Measurements from ENCODE around the gene SP110. TPM values are rescaled to one million over a fixed set of nuclear protein-coding genes. Genes with fewer than 3 reads are reported as not detected.
"Not testable (repeated sequence)": the region's sequence is repeated elsewhere in the genome, so short reads cannot be mapped to it uniquely, and the experiment has no call there.

SP110 gene
- 16.2 TPM for total RNA-seq

DNA sequence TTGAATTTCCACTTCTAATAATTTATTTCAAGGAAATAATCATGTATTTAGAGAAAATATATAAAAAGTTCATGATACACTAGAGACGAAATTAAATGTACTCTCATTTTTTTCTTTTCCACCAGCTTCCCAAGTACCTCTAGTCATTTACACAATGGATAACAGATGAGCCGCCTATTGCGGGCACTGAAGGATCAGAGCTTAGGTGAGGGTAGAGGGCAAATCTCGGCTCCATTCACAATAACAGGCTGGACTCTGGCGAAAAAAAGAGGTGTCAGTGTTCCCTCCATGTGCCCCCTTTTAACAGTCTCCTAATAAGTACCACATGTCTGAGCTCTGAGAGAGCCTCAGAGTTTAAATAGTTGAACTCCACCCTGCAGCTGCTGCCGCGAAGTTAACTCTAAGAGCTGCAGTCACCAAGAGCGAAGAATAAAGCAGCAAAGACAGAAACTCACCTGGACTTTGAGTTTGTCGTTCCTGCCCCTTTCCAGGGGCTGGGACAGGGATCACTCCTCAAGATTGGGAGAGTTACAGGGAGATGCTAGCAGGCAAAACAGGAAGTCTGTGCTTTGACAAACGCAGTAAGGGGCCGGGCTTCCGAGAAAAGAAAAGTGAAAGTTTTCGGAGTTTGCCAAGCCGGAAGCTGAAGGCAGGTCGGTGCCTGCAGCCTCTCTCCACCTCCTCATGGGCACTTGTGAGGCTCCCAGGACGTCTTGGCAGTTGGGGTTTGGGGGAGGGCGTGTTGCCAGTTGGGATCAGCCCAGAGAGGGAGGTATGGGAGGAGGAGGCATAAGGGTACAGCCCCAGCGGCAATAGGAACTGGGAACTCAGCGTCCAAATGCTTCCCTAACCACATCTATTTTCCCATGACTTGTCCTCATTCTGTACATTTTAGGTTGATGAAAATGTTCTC is at the start of gene SP110:
Gene SP110, minus strand, starts transcription at position 566 of the 913 bp plus-strand sequence. CDS start 3,057 bp downstream, outside the sequence.
- peak; percentile 84 for DNase-seq (ENCODE audit: low spot score)

DNA sequence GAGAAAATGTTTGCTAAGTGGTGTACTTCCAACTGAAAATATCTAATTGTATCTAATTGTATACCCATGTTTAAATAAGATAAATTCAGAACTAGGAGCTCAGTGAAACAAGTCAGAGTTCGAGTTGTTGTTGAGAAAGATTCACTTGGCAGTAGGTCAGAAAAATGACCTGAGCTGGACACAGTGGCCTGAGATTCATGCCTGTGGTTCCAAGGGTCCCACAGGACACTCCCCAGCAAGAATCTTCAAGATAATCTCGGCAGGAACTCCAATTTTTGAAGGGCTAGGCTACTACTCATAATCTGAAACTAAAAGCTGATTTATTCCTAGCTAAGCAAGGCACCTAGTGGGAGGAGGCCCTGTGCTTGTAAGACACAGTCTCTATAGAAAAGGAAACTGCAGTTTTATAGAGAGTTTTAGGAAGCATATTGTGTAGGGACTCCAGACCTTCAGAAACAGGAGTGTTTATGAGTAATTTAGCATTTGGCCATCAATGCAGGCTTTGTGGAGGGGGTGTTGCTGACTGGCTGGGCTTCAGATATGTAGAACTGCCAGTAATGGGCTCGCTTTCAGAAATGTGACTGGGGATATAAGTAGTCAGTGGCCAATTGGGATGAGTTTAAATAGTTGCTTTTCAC is 48.9 kb upstream of the SP110 start:
- DNase-seq (ENCODE audit: low spot score): no peak

DNA sequence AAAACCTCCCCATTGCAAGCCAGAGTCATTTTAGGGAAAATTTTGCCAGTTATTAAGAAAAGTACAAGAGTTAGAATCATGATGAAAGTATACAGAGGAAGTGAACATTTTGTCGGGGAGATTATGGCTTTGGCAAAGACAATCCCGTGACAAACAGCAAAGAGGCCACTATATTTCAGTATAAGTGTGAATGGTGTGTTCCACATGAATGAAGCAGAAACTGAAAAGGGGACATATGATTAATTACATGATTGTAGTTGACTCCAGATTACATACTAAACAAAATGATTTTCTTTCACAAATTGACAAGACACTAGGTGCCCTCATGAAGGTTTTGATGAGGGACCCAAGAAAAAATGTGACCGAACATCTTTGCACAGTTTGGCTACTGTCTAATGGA is 47.8 kb upstream of the SP110 start:
- DNase-seq (ENCODE audit: low spot score): no peak

- no peak for DNase-seq (ENCODE audit: low spot score)
These were observed 47.3 kb upstream of the SP110 start for GRCh38 chr2:230267059-230267458.

GRCh38 chr2:230266638-230267037 is 46.9 kb upstream of the SP110 start:
- no peak for DNase-seq (ENCODE audit: low spot score)

DNA sequence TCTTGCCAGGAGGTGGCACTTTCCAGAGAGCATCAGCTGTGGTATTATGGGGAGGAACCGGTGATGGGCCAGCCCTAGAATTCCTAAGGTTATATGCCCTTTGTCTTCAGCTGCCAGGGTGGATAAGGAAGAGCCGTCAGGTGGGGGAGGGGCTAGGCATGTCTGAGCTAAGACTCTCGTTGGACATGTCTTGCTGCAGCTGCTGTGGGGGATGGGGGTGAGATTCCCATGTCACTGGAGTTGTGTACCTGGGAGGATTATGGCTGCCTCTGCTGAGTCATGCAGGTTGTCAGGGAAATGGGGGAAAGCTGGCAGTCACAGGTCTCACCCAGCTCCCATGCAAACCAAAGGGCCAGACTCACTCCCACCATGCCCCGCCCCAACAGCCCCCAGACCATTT is 45.2 kb upstream of the SP110 start:
- not testable (repeated sequence) for DNase-seq (ENCODE audit: low spot score)

DNA sequence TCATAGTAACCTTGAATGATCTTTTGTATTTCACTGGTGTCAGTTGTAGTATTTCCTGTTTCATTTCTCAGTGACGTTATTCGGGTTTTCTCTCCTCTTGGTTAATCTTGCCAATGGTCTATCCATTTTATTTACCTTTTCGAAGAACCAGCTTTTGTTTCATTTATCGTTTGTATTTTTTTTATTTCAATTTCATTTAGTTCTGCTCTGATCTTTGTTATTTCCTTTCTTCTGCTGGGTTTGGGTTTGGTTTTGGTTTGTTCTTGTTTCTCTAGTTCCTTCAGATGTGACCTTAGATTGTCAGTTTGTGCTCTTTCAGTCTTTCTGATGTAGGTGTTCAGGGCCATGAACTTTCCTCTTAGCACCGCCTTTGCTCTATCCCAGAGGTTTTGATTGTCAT is 42.5 kb upstream of the SP110 start:
- DNase-seq (ENCODE audit: low spot score): no peak

- DNase-seq (ENCODE audit: low spot score): no peak
These were observed 38.7 kb upstream of the SP110 start for GRCh38 chr2:230258483-230258882.

DNA sequence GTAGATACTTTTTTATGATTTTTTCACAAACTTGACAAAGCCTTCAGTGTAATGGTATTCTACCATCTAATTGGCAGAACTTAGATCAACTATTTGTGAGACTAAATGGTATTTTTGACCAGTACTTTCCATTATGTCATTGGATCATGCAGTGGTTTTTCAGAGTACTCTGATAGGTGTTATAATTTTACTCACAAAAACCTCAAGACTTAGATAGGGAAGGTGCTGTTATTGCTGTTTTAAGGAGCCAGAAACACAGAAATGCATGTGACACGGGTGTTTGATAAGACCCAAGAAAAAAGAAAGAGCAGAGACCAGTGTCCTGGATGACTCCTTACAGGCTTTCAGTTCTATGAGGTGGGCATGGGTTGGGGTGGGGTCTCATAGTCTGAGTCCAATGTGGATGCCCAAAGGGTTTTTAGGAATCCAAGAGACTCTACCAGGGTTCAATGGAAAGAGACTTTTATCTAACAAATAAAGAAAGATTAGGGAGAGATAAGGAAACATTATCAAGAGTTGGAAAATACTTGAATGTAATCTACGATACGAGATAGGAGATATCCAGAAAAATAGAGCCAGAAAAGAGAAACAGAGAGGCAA is 37.0 kb upstream of the SP110 start:
- no peak for DNase-seq (ENCODE audit: low spot score)

- no peak for DNase-seq (ENCODE audit: low spot score)
These were observed 34.5 kb upstream of the SP110 start for GRCh38 chr2:230254152-230254881.

DNA sequence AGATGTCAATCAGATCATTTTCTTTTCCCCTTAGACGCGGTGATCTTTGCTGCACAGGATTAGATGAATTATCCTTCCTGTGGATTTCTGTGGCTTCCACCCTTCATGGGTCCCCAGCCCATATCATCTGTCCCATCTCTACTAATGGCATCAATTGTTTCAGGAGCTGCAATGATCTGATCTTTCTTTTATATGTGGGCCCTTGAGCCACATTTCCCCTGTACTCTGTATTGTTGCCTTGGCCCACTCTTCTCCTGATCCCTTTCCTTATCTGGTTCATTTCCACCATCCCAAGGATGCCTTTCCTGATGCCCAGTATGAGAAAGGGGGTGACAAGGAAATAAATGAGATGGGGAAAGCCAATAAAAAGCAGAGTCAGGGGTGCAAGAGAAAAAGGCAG is 30.4 kb upstream of the SP110 start:
- DNase-seq (ENCODE audit: low spot score): no peak

GRCh38 chr2:230246206-230246605 is 26.4 kb upstream of the SP110 start:
- DNase-seq (ENCODE audit: low spot score): no peak

DNA sequence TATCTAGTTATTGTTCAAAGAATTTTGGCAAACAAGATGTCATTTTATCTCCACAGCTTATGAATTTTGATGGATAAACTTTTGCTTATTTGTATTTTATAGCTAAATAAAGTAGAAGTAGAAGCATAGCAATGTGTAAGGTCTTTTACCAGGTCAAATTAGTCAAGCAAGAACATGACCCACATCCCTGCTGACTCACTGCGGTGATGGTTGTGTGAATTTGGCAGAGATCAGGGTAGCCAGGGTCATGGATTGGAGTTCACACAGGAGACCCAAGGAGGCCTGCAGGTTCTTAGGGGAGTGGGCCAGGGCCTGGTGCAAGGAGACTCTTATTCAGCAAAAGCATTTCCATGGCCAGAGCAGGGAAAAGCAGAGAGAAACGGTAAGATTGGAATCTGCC is 24.4 kb upstream of the SP110 start:
- no peak for DNase-seq (ENCODE audit: low spot score)

- DNase-seq (ENCODE audit: low spot score): no peak
These were observed 15.1 kb upstream of the SP110 start for GRCh38 chr2:230234845-230235244.

DNA sequence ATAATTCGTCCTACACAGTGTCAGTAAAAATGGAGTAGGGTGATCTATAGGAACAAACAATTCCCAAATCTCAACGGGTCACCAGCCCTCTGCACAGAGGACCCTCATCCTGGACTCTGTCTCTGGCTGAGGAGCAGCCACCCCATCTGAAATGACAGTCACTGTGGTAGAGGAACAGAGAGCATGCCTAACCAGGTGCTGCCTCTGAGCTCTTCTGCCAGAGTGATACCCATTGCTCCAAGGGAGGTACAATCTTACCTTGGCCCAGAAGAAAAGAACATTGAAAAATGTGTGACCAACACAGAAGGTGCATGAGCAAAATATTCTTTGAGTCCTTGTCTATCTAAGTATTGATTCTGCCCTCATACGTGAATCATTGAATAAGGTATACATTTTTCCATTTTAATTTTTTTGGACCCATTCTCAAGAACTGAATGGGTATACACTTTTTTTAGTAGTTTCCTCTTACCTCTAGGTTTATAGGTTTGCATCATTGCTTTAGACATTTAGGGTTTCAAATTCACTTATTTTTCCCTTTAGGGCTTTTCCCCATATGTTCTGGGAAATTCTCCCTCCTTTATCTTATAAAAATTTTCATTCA is 14.4 kb upstream of the SP110 start:
- DNase-seq (ENCODE audit: low spot score): no peak

DNA sequence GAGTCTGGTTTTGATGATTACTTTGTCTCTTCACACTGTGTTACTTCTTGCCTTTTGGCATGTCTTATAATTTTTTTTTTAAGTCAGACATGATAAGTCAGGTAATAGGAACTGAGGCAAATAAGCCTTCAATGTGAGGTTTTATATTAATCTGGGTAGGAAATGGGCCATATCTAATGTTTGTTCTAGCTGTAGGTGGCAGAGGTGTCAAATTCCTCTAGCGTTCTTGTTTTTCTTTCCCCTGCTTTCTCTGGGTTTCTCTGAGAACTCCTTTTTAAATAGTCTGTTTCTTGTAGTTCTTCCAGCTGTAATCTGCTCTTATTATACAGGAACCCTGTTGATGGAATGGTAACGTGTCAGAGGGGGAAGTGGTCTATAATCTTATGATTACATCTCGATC is 11.5 kb upstream of the SP110 start:
- DNase-seq (ENCODE audit: low spot score): no peak

DNA sequence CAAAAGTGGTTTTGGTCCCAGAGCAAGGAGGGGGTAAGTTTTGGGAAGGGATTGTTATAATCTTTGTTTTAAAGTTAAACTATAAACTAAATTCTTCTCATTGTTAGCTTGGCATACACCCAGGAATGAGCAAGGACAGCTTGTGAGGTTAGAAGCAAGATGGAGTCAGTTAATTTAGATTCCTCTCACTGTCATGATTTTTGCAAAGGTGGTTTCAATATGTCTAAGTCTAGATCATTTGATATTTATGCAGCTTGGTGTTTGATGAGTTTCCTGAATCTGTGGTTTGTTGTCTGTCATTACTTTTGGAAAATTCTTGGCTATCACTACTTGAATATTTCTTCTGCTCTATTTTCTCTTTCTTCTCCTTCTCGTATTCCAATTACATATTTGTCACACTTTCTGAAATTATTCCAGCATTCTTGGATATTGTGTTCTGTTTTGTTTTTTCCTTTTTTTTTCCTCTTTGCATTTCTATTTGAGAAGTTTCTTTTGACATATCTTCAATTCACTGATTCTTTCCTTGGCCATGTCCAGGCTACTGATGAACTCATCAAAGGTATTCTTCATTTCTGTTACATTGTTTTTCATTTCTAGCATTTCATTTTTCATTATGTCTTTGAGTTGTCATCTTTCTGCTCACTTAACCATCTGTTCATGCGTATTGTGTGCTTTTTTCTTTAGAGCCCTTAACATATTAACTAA is 10.9 kb upstream of the SP110 start:
- DNase-seq (ENCODE audit: low spot score): no peak

- DNase-seq (ENCODE audit: low spot score): no peak
These were observed 10.3 kb upstream of the SP110 start for GRCh38 chr2:230230087-230230486.

DNA sequence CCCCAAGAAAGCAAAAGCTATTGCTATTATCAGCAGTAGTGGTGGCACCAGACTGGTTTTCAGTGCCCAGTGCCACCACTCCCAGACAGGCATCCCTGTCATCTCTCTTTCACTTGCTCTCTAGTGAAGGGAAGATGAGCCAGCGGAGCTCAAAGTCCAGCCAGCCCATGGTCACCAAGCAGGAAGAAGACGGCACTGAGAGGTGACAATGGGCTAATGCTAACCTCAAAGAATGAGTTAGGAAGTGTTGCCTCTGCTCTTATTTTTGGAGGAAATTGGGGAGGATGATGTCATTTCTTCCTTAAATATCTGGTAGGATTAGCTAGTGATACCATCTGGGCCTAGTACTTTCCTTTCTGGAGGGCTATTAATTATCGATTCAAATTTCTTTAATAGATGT is 7.4 kb upstream of the SP110 start:
- DNase-seq (ENCODE audit: low spot score): no peak

DNA sequence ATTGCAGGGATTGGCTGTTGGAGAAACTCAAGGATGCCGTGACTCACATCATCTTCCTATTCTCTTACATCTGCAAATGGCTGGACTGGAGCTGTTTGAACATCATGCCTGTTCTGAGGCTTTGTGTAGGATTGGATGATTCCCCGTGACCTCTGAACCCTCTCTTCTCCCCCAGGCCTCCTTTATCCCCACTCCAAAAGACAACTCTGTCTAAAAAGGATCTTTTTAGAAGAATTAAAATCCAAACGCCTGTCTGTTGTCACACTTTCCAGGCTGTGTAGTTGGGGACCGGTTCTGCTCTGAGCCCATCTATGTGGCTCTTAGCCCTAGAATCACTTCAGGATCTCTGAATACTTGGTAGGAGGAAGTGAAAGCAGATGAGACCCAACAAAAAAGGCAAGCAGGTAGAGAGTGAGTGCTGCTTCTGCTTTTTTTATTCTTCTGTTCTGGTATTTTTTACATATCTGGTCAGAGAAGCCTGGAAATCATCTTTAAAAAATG is 6.3 kb upstream of the SP110 start:
- no peak for DNase-seq (ENCODE audit: low spot score)

DNA sequence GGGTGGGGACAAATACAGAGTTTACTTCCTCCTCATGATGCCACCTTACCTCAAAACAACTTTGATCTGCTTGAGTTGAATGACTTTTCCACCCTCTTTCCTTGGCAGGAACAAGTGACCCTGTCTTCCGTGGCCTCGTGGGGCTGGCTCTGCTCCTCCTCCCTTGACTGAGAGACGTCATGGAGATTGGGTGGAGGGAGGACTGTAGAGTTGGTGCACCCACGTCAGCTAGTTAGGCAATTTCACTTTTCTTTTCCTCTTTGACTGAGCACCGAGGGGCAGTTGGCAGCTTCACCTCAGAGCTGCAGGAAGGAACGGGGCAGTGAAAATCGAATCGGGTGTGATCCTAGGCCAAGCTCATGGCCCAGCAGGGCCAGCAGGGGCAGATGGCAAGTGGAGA is 5.7 kb upstream of the SP110 start, which contains the start of gene SP140:
Gene SP140, plus strand, starts transcription at position 251 of the 400 bp plus-strand sequence. Its CDS starts 109 bp downstream, at position 360.
- DNase-seq (ENCODE audit: low spot score): peak; percentile 44
